GM18868 (cell line): ENCODE measurements around the gene SPRY1.
A peak's percentile ranks its signal among the peaks of the same experiment; 100 is the strongest.

Experiments
- ATAC-seq: cut with Tn5 transposase; IDR thresholded peaks from one replicate; pipeline ENCODE4 v1.9.1; 2021; ENCODE audit warnings: mild to moderate bottlenecking, moderate library complexity; ENCODE audit not compliant: unreplicated experiment

The SPRY1 gene

DNA sequence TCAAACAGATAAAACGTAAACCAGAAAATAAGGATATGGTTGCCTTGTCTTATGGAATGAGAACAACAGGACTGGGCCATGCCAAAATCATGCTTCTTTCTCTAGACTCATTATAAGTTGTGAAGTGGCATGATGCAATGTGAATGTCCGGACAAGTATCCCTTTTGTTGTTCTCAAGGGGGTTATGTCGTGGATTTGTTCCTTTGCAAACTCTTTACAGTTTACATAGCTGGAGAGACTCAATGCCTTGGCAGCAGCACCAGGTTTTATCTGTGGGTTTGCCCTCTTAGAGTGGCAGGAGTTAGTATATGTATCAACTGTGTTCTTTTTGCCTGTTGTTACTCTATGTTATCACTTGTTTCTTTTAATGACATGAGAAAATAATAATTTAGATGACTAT is 41.4 kb downstream of the SPRY1 start:
- ATAC-seq = no peak

DNA sequence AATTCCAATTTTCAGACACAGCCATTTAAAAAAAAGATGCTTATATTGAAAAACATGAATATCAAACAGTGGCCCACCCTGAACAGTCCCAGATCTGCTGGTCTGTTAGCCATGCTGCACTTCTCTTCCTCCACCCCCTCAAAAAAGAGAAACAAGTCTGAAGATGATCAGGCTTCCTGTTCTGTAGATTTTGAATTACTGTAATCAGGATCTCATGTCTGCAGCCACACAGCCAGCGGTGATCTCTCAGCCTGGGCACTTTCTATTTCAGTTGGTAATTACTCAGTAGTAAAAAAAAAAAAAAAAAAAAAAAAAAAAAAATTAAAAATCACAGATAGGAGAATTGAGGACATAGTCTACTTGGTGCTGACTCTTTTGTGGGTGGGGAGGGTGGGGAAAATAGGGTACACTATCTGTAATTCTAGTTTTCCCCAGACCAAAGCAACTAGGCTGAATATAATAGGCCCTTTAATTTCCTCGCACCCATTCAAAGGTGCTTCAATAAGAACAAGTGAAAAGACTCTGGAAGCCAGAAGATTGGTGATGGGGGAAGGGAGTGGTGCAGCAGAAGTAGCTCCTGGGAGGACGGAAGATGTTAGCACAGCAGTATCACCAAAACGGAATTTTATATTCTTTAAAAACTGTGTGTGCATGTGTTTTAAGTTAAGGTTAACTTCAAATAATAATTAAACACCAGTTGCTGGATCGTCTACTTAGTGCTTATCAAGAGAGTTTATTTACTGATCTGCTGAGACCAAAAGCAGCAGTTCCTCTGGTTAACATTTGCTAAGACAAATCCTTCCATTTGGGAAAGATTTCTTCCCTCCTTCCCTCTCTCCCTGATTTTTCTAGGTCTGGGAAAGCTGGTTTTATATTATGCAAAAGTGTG is 47.0 kb downstream of the SPRY1 start:
- peak; percentile 75 for ATAC-seq

- peak; percentile 86 for ATAC-seq
These were observed 47.7 kb downstream of the SPRY1 start for GRCh38 chr4:123444290-123444731.

DNA sequence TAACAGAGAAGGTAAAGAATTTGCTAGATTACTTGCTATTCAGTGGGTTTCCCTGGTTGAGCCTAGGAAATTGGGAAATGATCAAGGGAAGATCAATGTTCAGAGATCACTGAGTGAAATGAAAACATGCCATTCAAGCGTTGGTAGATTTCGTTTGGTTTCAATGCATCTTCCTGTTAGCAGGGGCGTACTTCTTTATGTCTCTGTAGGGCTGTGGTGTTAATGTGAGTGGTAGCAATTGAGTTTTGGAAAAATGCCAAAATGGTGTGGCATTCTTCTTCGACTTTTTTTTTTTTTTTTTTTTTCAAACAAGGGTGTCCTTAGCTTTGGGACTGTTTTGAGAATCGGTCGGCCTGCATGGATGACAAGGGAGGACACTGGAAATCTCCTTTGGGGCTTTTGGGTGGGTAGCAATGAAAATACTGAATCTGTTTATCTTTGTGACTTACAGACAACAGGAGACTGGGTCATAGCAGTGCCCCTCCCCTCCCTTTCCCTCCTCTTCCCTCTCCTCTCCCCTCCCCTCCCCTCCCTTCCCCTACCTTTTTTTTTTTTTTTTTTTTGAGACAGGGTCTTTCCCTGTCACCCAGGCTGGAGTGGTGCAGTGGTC is 50.4 kb downstream of the SPRY1 start:
- no peak for ATAC-seq

DNA sequence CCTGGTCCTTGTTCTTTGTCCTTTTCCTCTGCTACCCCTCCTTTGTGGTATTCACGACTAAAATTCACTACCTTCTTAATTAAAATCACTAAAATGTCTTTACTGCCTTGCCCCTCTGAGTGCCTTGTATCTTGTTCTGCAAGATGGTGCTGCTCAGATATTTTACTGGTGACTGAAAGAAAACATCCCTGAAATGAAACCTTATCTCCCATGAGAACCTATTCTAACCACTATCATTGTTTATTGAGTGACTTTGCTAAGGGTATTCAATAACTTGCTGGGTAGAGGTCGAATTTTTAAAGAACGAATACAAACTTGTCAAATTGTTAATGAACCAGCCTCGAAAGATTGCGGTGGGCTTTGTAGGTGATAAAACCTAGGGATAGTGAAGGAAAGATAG is 52.8 kb downstream of the SPRY1 start:
- ATAC-seq = no peak

- peak; percentile 93 for ATAC-seq
These were observed 53.2 kb downstream of the SPRY1 start for GRCh38 chr4:123449780-123450179.

- ATAC-seq = no peak
These were observed 53.8 kb downstream of the SPRY1 start for GRCh38 chr4:123450393-123450792.

GRCh38 chr4:123452616-123453015 is 56.0 kb downstream of the SPRY1 start:
- ATAC-seq = peak; percentile 30

DNA sequence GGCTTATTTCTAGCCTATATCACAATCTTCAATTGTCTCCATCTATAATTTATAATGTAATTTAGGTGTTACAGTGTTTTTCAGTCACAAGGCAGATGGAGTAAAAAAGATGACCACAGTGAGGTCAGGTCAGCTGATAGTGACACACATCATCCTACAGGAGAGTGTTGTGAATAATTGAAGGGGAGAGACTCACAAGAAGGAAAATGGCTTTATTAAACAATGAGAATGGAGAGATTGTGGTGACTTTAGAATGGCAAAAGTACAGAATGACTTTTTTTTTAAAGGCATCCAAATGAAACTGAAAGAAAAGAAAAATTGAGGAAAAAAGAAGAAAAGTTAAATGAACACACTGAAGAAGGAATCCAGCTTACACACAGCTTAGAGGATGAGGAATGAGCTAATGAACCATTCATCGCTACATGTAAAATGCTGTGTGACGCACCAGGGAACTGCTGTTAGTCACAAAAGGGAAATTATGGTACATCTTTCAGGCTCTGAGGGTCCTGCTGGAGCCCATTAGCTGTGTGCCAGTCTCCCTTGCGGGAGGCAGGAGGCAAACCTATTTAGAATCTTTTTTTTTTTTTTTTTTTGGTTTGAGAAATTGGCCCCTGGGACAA is 56.6 kb downstream of the SPRY1 start:
- no peak for ATAC-seq
